ENCODE results near the gene HPS4.

The HPS4 gene

DNA sequence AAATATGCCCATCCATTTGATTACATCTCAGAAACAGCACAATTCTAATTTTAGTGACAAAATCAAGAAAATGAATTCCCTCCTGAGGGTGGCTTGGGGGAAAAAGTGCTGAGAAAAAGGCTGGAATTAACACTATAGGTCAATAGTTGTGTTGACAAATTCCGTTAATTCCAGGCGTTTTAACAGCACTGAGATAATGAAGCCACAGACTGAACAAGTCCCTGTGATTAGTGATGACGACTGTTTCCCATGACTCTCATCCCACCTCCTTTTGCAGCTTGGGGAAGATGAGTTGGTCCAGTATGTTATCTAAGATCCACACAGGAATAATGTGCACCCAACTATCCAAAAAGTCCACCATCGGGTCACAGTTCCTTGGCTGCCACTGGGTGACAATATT lies 12.9 kb upstream of the HPS4 start:
- no peak for DNase-seq

DNA sequence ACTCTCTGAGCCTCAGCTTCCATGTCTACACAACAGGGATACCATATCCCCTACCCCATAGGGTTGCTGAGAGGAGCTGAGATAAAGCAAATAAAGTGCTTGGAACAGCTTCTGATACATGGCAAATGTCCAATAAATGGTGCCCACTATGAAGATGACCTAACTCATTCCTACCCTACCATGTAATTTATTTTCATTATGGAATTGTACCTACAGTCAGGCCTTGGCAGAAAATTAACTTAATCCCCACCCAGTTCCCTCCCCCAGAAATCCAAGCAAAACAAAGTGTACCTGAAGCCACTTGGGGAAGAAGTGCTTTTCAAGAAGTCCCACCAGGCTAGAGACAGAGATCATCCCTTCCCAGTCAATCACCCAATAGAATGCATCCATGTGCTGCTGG lies 10.9 kb upstream of the HPS4 start:
- no peak for DNase-seq

DNA sequence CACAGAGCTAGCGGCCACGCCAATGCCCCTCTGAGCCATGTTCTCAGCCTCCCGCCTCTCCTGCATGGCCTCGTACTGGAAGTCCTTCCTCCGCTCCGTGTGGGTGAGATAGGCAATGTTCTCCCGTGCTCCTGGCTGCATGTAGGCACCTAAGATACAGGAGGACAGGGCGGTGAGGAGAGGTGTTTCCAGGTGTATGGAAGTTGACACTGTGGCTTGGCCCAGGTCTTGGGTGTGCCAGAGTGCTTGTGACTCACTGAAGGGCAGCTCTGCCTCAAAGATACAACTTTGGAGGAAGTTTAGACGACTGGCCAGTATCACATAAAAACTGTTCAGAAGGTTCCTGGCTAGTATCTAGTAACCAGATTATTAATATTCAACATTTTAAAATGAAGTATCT lies 8.6 kb upstream of the HPS4 start:
- DNase-seq, result no peak

DNA sequence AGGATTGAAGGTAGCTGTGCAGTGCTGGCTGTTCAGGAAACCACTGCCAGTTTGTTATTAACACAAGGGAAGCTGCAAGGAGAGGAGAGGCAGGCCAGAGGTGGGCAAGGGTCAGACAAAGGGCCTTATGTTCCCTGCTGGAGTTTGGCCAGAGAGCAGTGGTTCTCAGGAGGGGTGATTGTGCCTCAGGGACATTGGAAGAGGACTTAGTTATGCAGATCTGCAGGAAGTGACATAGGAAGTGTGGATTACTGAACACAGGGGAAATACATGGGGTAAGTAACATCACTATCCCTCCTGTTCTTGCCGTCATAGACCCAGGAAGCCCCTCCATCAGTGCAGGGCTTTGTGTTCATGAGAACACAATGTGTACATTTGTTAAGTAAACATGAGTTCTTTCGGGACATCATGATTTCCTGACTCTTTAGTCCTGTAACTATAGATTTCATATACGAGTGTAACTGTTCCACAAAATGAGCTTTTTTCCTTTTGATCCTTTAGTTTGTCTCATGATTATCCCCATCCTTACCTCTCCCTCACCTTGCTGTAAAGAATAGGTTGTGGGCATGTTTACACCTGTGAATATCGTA lies 6.0 kb upstream of the HPS4 start:
- DNase-seq, result no peak

DNA sequence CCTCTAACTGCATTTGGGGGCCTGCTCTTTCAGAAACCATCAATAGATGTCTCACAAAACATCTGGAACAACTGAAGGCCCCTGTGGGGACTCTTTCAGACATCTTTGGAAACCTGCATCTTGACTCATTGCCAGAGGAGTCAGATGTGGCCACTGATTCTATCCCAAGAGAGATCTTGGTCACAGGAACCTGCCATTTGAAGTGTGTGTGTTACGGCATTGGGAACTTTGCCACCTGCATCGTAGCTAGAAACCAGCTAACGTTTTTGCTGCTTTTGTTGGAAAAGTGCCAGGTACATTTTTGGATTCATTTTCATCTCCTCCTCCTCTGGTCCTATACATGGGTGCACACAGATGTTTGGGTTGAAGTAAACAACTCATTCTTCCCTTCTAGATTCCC lies 4.4 kb upstream of the HPS4 start:
- no peak for DNase-seq

DNA sequence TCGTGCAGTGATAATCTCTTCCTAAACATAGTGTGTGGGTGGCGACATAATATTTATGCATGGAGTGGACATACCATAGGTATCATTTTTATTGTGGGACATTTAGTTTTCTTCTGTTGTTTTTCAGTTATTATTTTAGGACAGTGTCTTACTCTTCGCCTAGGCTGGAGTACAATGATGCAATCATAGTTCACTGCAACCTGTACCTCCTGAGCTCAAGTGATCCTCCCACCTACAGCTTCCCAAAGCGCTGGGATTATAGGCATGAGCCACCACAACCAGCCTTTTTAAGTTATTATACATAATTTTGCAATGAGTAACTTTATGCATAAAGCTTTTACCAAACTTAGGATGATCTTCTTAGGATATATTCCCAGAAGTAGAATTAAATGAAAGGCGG lies 2.8 kb upstream of the HPS4 start:
- no peak for DNase-seq

DNA sequence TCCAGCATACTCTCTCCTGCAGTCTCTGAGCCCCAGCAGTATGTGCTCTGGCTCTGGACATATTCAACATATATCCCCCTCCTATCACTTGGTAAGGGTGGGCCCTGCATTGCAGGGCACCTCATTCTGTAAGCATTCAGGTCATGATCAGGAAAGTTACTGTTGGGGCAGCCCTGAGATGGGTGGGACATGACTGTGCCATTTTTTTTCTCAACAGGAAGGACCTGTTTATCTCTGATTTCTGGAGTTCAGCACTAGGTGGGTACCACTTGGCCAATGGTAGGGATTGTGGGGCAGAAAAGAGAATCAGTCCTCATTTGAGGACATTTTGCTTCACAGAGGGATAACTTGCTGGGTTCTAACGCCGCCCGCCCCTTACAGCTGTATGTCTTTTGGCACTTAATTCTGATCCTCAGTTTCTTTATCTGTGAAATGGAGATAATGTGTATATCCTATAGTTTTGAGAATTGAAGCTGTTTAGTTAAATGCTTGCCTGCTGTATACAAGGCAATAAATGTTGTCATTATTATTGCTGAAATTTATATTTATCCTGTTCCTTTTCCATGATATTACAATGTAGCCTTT lies 2.3 kb upstream of the HPS4 start:
- DNase-seq, result no peak

DNA sequence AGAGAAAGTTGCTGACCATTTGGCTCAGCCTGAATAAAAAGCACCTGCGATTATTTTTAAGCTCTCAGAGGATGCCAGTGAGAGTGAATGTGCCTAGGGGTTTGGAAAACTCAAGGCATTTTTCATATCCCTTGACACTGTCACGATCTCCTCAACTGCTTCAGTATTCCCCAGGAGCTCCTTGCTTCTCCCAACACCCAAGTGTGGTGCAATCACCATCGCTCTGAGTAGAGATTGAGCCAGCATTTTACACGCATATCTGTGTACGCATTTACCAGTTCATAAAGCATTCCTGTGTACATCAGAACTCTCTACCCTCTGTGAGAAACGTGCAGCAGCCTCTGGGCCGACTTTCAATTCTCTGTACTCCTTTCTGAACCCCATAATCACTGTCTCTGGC lies 1.4 kb upstream of the HPS4 start:
- no peak for DNase-seq

DNA sequence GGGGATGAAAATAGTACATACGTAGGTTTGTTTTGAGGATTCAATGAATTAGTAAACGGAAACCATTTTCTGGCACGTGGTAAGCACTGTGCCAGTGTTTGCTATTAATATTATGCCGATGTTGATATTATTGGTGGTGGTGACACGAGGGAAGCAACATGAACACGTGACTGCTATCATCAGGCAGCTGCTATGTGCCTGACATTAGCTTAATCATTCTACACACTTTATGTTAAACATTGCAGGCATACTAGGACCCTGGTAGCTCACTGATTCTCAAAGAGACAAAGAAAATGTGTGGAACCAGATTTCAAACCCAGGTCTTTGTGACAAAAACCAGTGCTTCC lies 750 bp upstream of the HPS4 start:
- no peak for DNase-seq

DNA sequence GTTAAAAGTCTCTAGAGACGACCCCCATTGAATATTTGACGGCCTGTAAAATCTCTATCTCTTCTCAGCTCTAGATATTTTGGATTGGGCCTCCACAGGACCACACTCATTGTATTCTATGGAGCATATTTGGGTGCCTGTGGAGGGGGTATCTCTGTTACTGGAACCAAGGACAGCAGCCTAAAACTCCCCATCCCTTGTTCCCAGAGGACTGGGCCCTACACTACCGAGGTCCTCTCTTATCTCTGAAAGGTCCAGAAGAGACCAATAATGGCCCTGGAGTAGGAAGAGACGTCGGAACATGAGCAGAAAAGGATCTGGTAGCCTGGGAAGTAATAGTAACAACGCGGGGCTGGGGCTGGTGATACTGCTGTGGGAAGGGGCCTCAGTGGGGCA lies 542 bp downstream of the HPS4 start:
- no peak for DNase-seq

DNA sequence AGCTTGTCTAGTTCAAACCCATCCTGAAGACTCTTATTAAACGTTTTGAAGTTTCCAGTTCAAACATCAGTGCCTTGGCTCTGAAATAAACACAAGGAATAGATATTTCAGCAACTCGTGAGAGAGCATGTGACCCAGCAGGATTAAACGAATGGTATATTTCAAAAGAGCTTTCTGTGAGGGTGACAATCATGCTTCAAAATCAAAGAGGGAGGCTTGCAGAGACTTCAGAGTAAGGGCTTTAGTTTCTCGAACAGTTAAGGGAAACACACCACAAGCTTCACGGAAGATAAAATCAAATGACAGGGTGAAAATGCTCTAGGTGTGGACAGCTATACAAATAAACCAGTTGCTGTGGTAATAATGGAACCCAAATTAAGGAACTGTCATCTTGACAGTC lies 1.4 kb downstream of the HPS4 start:
- no peak for DNase-seq

DNA sequence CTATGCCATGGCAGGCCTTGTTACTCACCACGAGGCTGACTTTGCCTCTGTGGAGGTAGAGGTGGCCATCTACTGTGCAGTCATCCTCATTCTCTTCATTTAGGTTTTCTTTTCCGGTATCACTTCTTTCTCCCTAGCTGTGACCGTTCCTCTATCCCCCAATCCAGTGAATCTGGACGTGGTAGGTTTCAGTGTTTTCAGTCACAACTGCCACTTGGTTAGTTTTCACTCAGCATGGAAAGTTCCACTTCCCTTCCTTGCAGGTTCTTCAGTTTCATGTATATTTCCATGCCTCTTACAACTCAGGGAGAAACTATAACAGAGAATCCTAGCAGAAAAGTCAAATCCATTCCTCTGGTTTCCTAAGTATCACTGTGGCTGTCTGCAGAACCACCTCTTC lies 1.9 kb downstream of the HPS4 start:
- DNase-seq, result no peak

DNA sequence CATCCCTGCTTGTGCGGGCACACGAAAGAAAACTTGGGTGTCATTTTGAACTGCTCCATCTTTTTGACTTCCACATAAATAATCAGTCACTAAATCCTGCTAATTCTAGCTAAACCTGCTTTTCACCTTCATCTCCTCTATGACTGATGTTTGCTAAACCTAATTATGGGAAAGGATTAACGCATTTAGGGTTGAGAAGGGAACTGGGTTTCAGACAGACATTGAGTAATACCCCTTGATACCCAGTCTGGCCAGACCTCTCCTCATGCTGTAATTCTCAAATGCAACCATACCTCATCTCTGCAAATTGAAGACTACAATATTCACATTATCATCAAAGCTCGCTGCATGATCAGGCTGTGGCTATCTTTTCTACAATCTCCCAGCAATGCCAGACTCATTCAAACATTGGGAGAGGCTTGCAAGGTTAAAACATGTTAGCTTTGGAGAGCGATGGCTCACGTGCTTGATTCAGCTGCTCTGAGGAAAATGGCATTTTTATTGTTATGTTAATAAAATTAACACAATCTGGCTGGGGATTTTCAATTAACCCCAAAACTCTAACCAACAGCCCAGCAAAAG lies 2.4 kb downstream of the HPS4 start:
- DNase-seq, result no peak

DNA sequence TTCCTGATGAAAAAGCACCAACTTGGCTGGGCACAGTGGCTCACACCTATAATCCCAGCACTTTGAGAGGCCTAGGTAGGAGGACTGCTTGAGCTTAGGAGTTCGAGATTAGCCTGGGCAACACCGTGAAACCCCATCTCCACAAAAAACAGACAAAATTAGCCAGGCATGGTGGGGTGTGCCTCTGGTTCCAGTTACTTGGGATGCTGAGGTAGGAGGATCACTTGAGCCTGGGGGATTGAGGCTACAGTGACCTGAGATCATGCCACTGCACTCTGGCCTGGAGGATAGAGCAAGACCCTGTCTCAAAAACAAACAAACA lies 3.0 kb downstream of the HPS4 start:
- no peak for DNase-seq

DNA sequence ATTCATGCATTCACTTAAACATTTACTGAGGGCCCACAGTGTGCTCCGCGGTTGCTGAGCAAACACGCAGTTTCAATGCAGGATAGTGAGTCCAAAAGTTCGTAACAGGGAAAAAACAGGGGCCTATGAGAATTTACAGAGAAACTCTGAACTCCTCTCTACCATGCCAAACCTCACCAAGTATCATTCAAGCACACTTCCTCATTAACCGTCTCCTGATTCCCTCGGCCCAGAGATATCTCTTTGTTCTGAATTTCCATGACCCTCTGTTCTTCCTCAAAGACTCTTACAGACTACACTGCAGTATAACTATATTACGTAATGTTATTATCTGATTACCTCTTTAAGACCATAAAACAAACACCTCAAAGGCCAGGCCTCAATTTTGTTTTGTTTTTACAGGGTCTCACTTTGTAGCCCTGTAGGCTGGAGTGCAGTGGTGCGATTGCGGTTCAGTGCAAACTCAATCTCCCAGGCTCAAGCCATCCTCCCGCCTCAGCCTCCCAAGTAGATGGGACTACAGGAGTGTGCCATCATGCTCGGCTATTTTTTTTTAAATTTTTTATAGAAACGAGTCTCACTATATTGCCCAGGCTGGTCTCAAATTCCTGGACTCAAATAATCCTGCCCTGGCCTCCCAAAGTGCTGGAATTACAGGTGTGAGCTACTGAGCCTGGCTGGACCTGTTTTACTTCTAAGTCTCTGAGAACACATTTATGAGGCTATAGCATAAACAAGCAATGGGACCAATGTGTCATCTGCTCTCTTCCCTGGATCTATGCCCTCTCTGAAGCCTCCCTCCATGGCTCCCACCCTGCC lies 3.6 kb downstream of the HPS4 start:
- DNase-seq, result no peak

DNA sequence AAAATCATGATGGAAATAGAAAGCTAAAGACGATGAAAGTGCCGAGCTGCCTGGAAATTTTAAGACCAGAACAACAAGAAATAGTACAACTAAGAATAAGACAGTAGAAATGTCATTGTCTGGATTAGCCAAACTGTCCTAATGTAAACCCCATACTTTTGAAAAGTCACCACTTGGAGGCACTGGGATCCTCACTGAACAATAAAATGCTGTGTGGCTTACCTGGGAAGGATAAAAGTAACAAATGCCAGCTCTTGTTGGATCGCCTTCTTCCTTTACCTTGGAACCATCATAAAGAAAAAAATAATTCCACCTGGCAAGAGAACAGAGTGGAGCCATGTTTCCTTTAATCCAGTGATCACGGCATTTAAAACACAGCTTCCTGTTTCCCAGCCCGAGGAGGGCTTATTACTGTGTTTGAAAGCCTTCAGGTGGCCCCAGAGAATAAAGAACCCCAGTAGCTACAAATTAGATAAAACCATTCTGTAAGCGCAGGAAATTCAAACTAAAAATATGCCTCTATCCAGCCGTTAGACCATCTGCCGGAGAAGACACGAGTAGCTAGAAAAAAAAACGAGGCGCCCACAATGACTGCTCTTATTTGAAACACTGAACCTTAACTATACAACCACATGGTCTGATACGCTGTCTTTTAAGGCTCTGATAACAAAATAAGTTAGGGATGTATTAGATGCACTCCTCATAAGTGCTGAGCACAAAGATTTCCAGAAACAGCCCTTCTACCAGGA lies 4.4 kb downstream of the HPS4 start:
- DNase-seq, result no peak

DNA sequence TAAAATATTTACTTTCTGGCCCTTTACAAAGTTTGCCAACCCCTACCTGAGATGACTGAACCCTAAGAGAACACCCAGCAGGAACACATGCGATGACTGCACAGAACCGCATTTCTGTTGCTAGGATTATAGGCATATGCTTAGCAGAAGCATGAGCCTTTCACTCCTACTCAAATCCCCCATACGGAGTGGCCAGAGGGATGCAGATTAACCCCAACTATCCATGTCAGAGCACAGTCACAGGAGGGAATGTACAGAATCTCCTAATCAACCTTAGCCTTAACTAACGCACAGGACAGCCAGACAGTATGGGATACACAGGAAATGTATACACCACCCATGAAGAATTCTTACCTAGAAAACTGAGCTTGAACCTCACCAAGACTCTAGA lies 6.2 kb downstream of the HPS4 start:
- DNase-seq, result no peak

DNA sequence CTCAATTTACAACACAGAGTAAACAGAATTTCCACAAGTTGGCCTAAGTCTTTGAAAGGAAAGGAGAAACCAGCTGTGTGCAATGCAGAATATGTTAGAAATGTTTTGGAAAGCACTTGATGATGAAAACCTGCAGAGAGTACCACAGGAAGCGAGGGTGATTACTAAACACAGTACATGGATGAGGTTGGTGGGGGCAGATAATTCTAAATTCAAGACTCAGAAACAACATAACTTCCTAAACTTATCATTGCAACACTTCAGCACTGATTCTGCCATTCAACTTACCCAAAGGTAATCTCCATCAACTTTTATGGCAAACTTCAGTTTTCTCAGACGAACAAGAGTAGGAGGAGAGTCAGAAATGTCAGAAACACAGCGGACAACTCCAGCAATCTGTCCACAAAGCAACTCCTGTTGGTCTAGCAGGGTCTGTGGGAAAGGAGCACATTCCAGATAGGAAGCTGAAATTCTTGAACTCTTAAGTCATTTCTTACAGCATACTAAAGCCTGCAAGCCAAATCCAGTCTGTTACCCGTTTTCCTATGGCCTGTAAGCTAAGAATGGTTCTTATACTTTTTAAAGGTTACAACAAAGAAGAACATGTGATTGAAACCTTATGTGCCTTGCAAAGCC lies 6.8 kb downstream of the HPS4 start:
- no peak for DNase-seq

DNA sequence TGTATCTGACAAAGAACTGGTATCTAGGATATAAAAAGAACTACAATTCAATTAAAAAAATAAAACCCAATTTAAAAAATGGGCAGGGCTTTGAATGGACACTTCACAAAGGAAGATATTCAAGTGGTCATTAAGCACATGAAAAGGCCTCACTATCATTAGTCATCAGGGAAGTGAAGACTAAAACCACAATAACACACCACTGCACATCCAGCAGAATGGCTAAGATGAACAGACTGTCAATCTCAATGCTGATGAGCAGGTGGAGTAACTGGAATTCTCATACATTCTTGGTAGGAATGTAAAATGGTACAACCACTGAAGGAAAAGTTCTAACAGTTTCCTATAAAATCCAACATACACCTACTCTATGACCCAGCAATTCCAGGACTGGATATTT lies 8.9 kb downstream of the HPS4 start:
- DNase-seq, result no peak

DNA sequence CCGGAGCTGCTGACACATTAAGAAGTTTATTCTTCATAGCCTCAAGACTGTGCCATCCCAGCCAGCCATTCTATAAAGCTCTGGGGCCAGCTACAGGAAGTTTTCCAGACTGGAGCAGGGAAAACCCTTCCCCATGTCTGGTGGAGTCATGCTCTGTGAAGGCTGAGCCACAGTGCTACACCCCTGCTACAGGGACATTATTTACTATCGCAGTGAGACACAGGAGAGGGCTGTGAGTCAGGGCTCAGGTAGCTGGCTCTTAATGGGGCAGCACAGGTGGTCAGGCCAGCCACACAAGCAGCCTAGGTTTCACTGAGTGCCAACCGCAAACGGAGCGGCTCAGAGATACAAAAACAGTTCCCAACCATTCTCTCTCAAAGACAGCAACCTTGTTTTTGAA lies 12.1 kb downstream of the HPS4 start:
- no peak for DNase-seq

DNA sequence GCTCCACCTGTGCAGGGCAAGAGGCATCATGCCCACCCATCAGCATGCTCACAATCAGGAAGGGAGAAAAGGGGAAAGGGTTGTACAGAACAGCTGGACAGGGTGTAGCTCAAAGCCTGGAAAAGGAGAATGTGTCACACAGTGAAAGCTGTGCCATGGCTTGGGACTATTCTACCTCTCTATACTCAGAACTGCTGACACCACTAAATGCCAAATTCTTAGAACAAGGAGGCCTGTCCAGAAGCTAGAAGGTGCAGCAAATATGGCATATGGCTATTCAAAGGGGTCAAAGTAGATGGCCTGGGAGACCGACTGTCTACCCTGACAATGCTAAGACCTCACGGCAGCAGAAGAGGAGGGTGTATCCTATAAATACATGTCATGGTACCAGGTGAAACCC lies 12.8 kb downstream of the HPS4 start:
- DNase-seq, result no peak

DNA sequence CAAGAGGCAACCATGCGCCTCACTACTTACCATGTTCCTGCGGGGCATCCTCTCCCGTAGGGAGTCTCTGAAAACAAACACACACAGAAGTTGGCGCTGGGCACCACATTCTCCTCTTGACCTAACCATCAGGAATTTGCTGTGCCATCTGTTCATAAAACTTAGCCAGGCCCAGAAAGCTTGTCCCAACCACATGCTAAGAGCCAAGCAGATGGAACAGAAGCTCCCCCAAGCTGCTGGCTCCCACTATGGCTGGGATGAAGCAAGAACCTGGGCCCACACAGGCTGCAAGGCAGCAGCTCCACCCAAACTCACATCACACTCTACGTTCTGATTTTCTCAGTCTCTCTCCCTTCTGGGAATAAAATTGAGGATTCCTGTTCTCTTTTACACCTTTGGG lies 17.4 kb downstream of the HPS4 start:
- no peak for DNase-seq

DNA sequence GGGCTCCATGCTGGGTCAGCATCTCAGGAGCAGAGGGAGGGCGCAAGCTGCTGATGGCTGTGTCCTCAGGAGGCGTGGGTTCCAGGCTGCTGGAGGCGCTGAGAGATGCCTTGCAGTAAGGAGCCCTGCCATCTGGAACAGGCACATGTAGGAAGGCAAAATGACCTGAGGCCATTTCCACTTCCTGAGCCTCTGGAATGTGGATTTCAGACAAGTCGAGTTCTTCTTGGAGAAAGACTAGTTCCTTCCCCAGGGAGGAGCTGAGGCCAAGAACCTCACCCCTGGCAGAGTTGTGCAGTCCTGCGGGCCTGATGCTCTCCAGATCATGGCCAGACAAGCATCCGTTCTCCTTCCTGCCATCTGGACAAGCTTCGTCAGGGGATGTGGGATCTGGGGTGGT lies 19.3 kb downstream of the HPS4 start:
- peak; percentile 21 for DNase-seq
